Measurements from ENCODE around the gene ADSL. TPM values are rescaled to one million over a fixed set of nuclear protein-coding genes. Genes with fewer than 3 reads are reported as not detected.

The ADSL gene
- total and polyA plus RNA-seq, 12 donors, result 29.3 to 101 (median 53.9) TPM

Other genes starting within 250 kb of the ADSL start
- gene TNRC6B, start 168.6 kb upstream of the ADSL start, total RNA-seq, result 10 to 100 TPM; 36.3 to 62.5 (median 56.0) TPM
- gene TNRC6B, start 168.6 kb upstream of the ADSL start, polyA plus RNA-seq, result 10 to 100 TPM in 1 of 2 donors, 1 to 10 TPM in 1; 1.7 to 21.6 TPM
- gene SGSM3, start 24.1 kb downstream of the ADSL start, total RNA-seq, result 10 to 100 TPM; 26.4 to 43.6 (median 31.6) TPM
- gene SGSM3, start 24.1 kb downstream of the ADSL start, polyA plus RNA-seq, result 10 to 100 TPM; 41.1 to 69.5 TPM

Measured in heart right ventricle (tissue), 12 donors.